PC-3 (cell line): Measurements from ENCODE around the gene LOX. TPM values are rescaled to one million over a fixed set of nuclear protein-coding genes. Genes with fewer than 3 reads are reported as not detected.
"Not testable (repeated sequence)": the region's sequence is repeated elsewhere in the genome, so short reads cannot be mapped to it uniquely, and the experiment has no call there.

ENCODE experiments used
- ATAC-seq: fragments of 200-7000 bp; cut with Tn5 transposase; 2 replicates; pipeline ENCODE4 v1.9.1; 2020; ENCODE audit warnings: mild to moderate bottlenecking, moderate library complexity
- BruUV-seq: library from RNA; stranded (reverse); fragments of 400-500 nt; replicated peaks from 2 replicates; lab custom pipeline; 2021; lab: Mats Ljungman, UMichigan
- CTCF ChIA-PET: fragments of 300-600 bp; sonication (Branson Sonifier 250); formaldehyde crosslinking; loops from one replicate; lab custom pipeline; 2022; ENCODE audit warnings: antibody characterized with exemption; lab: Charles Lee
- POLR2A ChIA-PET: fragments of 300-600 bp; sonication (Branson Sonifier 250); formaldehyde crosslinking; loops from one replicate; lab custom pipeline; 2022; ENCODE audit warnings: antibody characterized with exemption; ENCODE audit not compliant: unreplicated experiment; lab: Charles Lee
- DNase-seq: peaks from one replicate; pipeline ENCODE4 v3.0.0-alpha.2; 2015
- H2AFZ ChIP-seq: fragments of 300-600 bp; sonication (generic); 2 replicates; pipeline ENCODE4 v1.6.0; 2016; ENCODE audit warnings: antibody characterized with exemption, low read length
- H3F3A ChIP-seq: fragments of 300-600 bp; sonication (generic); one replicate; pipeline ENCODE4 v1.6.0; 2017; ENCODE audit warnings: antibody characterized with exemption, low read length, control low read depth, mild to moderate bottlenecking; ENCODE audit not compliant: unreplicated experiment
- H3K27ac ChIP-seq: fragments of 300-600 bp; sonication (generic); 2 replicates; pipeline ENCODE4 v1.5.1; 2016; ENCODE audit warnings: mild to moderate bottlenecking, low read length
- H3K27me3 ChIP-seq: fragments of 300-600 bp; sonication (generic); 2 replicates; pipeline ENCODE4 v1.6.1; 2016; ENCODE audit warnings: low read length, mixed read lengths
- H3K36me3 ChIP-seq: fragments of 300-600 bp; sonication (generic); 2 replicates; pipeline ENCODE4 v1.6.1; 2016; ENCODE audit warnings: low read depth, mixed run types, low read length, mixed read lengths
- H3K4me1 ChIP-seq: fragments of 300-600 bp; sonication (generic); 2 replicates; pipeline ENCODE4 v1.5.1; 2016; ENCODE audit warnings: low read length; ENCODE audit not compliant: insufficient read depth
- H3K4me2 ChIP-seq: fragments of 300-600 bp; sonication (generic); 2 replicates; pipeline ENCODE4 v1.6.0; 2016; ENCODE audit warnings: low read length
- H3K4me3 ChIP-seq: fragments of 300-600 bp; sonication (generic); 2 replicates; pipeline ENCODE4 v1.5.1; 2016; ENCODE audit warnings: mild to moderate bottlenecking, low read length, mixed read lengths
- H3K79me2 ChIP-seq: fragments of 300-600 bp; sonication (generic); 2 replicates; pipeline ENCODE4 v1.6.1; 2017; ENCODE audit warnings: low read length, mixed read lengths
- H3K9ac ChIP-seq: fragments of 300-600 bp; sonication (generic); 2 replicates; pipeline ENCODE4 v1.6.0; 2016; ENCODE audit warnings: mild to moderate bottlenecking, low read length
- H3K9me2 ChIP-seq: fragments of 300-600 bp; sonication (generic); replicated peaks from 2 replicates; pipeline ENCODE4 v1.6.1; 2016; ENCODE audit warnings: mixed run types, low read length, mixed read lengths
- H3K9me3 ChIP-seq: fragments of 300-600 bp; sonication (generic); 2 replicates; pipeline ENCODE4 v1.6.1; 2016; ENCODE audit warnings: low read length, mixed read lengths
- H4K20me1 ChIP-seq: fragments of 300-600 bp; sonication (generic); 2 replicates; pipeline ENCODE4 v1.6.1; 2016; ENCODE audit warnings: low read length, mixed read lengths
- EZH2 ChIP-seq: fragments of 300-600 bp; sonication (generic); IDR thresholded peaks from one replicate; pipeline ENCODE4 v1.6.1; 2017; ENCODE audit warnings: antibody characterized with exemption, mild to moderate bottlenecking, low read length; ENCODE audit not compliant: unreplicated experiment
- EZH2phosphoT487 ChIP-seq: fragments of 300-600 bp; sonication (generic); IDR thresholded peaks from 2 replicates; pipeline ENCODE4 v1.6.1; 2018; ENCODE audit warnings: mild to moderate bottlenecking, antibody characterized with exemption, low read length, borderline replicate concordance
- intact Hi-C: fragments of 100-400 bp; cut with micrococcal nuclease; formaldehyde crosslinking; loops from 2 replicates; pipeline ENCODE4 v1.9.0; 2023
- total RNA-seq: library from RNA; depleted of rRNA; stranded (reverse); fragments of >200 nt; gene quantifications from 2 replicates; pipeline ENCODE4 v1.2.3, GENCODE V29; 2014
- TF ChIP-seq, protein P1 (sequence below): fragments of 300-600 bp; sonication (generic); conservative IDR thresholded peaks from 2 replicates; pipeline ENCODE4 v1.5.1; 2017; ENCODE audit warnings: antibody characterized with exemption, low read depth, mild to moderate bottlenecking, low read length

The LOX gene
- total RNA-seq, 1 experiment from 2014 or later = 0.18 TPM

DNA sequence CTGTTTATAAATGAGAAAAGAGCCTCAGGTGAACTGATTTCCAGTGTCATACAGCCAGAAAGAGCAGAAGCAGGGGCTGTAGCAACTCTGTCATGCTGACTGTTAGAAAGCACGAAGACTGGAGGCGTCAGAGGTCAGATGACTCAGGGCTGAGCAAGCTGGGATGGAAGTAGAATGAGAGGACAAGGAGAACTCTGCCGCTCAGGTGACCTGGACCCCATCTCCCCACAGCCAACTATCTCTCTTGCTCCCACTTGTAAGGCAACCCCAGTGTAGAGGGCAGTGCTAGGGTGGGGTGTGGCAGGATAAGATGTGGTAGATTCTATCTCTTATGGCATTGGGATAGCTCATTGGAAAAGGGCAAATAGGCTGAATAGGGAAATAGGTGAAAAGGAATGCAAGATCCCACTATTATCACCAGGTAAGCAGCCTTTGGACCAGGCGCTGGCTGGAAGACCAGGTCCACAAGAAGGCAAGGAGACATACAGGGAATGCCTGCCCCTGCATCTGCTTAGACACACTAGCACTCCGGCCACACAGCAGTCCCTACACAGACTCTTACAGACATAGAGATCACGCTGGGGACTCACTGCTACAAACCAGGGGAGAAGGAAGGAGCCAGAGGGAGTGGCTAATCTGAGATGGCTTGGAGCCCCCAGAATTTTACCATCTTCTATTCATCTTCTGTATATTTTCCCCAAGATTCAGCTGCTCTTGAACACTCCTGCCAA lies 21.2 kb upstream of the LOX start:
- Histone ChIP-seq H3K4me2 (peak overlapping the region; percentile 42), H3K27ac (no peak overlapping the region), H3K9me2 (no peaks in the 10 kb centered on the region), H3K79me2 (no peaks in the 10 kb centered on the region), H3F3A (no peaks in the 10 kb centered on the region), H3K27me3 (no peaks in the 10 kb centered on the region), H3K36me3 (no peaks in the 10 kb centered on the region), H3K9ac (no peak overlapping the region), H2AFZ (no peak overlapping the region), H3K4me1 (peaks cover 8% of the 10 kb centered on the region), H3K9me3 (no peaks in the 10 kb centered on the region), H3K4me3 (no peak overlapping the region), H4K20me1 (no peaks in the 10 kb centered on the region)
- ATAC-seq (peak; percentile 99), DNase-seq (peak; percentile 79)
- TF ChIP-seq, protein P1, sequence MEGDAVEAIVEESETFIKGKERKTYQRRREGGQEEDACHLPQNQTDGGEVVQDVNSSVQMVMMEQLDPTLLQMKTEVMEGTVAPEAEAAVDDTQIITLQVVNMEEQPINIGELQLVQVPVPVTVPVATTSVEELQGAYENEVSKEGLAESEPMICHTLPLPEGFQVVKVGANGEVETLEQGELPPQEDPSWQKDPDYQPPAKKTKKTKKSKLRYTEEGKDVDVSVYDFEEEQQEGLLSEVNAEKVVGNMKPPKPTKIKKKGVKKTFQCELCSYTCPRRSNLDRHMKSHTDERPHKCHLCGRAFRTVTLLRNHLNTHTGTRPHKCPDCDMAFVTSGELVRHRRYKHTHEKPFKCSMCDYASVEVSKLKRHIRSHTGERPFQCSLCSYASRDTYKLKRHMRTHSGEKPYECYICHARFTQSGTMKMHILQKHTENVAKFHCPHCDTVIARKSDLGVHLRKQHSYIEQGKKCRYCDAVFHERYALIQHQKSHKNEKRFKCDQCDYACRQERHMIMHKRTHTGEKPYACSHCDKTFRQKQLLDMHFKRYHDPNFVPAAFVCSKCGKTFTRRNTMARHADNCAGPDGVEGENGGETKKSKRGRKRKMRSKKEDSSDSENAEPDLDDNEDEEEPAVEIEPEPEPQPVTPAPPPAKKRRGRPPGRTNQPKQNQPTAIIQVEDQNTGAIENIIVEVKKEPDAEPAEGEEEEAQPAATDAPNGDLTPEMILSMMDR = no peak
- no peak for TF ChIP-seq EZH2phosphoT487
- TF ChIP-seq EZH2 = no peak
- CTCF ChIA-PET = no interaction called here
- BruUV-seq = no TSS peak
- POLR2A ChIA-PET = no interaction called here
- intact Hi-C loops = no loop called here

DNA sequence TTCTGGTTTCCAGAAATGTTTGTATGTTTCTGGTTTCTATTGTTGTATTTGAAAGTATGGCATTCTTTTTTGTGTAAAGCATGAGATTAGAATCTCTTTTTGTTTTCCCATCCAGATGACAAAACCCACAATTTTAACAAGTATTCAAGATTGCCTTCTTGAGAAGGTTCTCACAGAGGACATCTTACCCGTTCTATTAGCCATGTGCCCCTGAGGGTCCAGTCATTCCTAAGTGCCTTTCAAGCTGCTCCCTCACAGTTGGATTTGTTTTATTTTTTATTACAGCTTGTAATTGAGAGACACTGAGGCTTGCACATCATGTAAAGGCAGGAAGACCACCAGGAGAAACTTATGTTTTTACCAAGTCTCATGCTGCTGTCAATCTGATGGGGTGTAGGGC lies 19.3 kb upstream of the LOX start:
- no peak overlapping the region for H3K4me2 ChIP-seq
- H3K4me1 ChIP-seq = peaks cover 8% of the 10 kb centered on the region
- H3K9me3 ChIP-seq = no peaks in the 10 kb centered on the region
- no peak overlapping the region for H3K27ac ChIP-seq
- CTCF ChIA-PET = no interaction called here
- no peaks in the 10 kb centered on the region for H3K36me3 ChIP-seq
- BruUV-seq = no TSS peak
- intact Hi-C loops = no loop called here
- no peaks in the 10 kb centered on the region for H4K20me1 ChIP-seq
- TF ChIP-seq, protein P1 = no peak
- TF ChIP-seq EZH2phosphoT487 (no peak), EZH2 (no peak)
- H3K9ac ChIP-seq = no peak overlapping the region
- no peaks in the 10 kb centered on the region for H3K79me2 ChIP-seq
- ATAC-seq (no peak), DNase-seq (no peak)
- H3K27me3 ChIP-seq = no peaks in the 10 kb centered on the region
- H3K4me3 ChIP-seq = no peak overlapping the region
- H3F3A ChIP-seq = no peaks in the 10 kb centered on the region
- H3K9me2 ChIP-seq = no peaks in the 10 kb centered on the region
- POLR2A ChIA-PET = no interaction called here
- no peak overlapping the region for H2AFZ ChIP-seq

DNA sequence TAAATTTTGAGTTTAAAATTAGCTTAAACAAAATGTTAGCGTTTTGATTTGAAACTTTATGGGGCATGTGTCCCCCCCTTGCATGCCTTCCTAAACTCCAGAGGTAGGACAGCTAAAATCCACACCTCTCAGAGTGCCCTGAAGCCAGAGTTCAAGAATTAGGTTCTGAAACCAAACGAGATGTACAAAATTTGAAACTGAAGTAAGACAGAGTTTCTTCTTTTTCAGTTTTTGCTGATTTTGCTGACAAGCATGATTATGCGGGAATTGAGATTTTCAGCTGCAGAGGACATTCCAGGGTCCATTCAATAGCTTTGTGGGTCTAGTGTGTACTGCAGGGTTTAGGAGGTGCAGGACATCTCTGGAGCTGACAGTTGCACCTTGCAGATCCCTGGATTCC lies 17.1 kb upstream of the LOX start:
- TF ChIP-seq, protein P1 = no peak
- TF ChIP-seq EZH2 (no peak), EZH2phosphoT487 (no peak)
- Histone ChIP-seq H3F3A (no peaks in the 10 kb centered on the region), H3K9ac (no peak overlapping the region), H3K9me3 (no peaks in the 10 kb centered on the region), H2AFZ (no peak overlapping the region), H3K36me3 (no peaks in the 10 kb centered on the region), H3K9me2 (no peaks in the 10 kb centered on the region), H4K20me1 (no peaks in the 10 kb centered on the region), H3K4me2 (no peak overlapping the region), H3K79me2 (no peaks in the 10 kb centered on the region), H3K4me1 (peaks cover 8% of the 10 kb centered on the region), H3K27me3 (no peaks in the 10 kb centered on the region), H3K27ac (no peak overlapping the region), H3K4me3 (no peak overlapping the region)
- intact Hi-C loops = no loop called here
- DNase-seq (no peak), ATAC-seq (no peak)
- CTCF ChIA-PET = no interaction called here
- BruUV-seq = no TSS peak
- POLR2A ChIA-PET = no interaction called here

DNA sequence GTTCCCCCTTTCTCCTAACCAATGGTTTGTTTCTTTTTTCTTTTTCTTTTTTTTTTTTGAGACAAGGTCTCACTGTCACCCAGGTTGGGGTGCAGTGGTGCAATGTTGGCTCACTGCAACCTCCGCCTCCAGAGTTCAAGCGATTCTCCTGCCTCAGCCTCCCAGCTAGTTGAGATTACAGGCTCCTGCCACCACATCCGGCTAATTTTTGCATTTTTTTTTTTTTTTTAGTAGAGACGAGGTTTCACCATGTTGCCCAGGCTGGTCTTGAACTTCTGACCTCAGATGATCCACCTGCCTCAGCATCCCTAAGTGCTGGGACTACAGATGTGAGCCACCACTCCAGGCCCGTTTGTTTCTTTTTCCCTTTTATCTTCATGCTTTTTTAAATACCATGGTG lies 16.2 kb upstream of the LOX start:
- H3K4me2 ChIP-seq, H3F3A ChIP-seq, H3K27me3 ChIP-seq, intact Hi-C loops, DNase-seq, H3K4me1 ChIP-seq, H3K9me3 ChIP-seq, H4K20me1 ChIP-seq, H3K9ac ChIP-seq, H2AFZ ChIP-seq, H3K27ac ChIP-seq, H3K4me3 ChIP-seq, ATAC-seq, BruUV-seq, POLR2A ChIA-PET, H3K9me2 ChIP-seq, H3K36me3 ChIP-seq, H3K79me2 ChIP-seq: not testable (repeated sequence)
- CTCF ChIA-PET = interaction anchor here (0.6 kb wide), 1 partner anchor 62 kb away, joined by 3 read pairs; no protein-coding TSS in a partner anchor
